ENCODE data around the gene AK5. TPM values are rescaled to one million over a fixed set of nuclear protein-coding genes. Genes with fewer than 3 reads are reported as not detected.

The AK5 gene
- total RNA-seq, 1 donor: 25.3 TPM

GRCh38 chr1:77412069-77412819, 130.4 kb downstream of the AK5 start:
- H3K27ac ChIP-seq (ENCODE audit: low read depth, low read length): no peak overlapping the region
- no peaks in the 10 kb centered on the region for H3K36me3 ChIP-seq (ENCODE audit: insufficient read depth, low read length)
- no peaks in the 10 kb centered on the region for H3K79me2 ChIP-seq (ENCODE audit: insufficient read depth, low read length)
- DNase-seq (ENCODE audit: insufficient read length, low spot score, missing footprints): no peak
- no peak overlapping the region for H3K4me2 ChIP-seq (ENCODE audit: insufficient read depth, low read length)
- no peaks in the 10 kb centered on the region for H3K9me3 ChIP-seq (ENCODE audit: low read depth, low read length)
- no peaks in the 10 kb centered on the region for H4K20me1 ChIP-seq (ENCODE audit: insufficient read depth, low read length)
- peaks cover 17% of the 10 kb centered on the region for H3K4me1 ChIP-seq (ENCODE audit: insufficient read depth, low read length)
- no peaks in the 10 kb centered on the region for H3K27me3 ChIP-seq (ENCODE audit: insufficient read depth, low read length)
- H2AFZ ChIP-seq (ENCODE audit: low read length): no peak overlapping the region
- no peak overlapping the region for H3K4me3 ChIP-seq (ENCODE audit: insufficient read depth, low read length)
- TF ChIP-seq, protein P1, sequence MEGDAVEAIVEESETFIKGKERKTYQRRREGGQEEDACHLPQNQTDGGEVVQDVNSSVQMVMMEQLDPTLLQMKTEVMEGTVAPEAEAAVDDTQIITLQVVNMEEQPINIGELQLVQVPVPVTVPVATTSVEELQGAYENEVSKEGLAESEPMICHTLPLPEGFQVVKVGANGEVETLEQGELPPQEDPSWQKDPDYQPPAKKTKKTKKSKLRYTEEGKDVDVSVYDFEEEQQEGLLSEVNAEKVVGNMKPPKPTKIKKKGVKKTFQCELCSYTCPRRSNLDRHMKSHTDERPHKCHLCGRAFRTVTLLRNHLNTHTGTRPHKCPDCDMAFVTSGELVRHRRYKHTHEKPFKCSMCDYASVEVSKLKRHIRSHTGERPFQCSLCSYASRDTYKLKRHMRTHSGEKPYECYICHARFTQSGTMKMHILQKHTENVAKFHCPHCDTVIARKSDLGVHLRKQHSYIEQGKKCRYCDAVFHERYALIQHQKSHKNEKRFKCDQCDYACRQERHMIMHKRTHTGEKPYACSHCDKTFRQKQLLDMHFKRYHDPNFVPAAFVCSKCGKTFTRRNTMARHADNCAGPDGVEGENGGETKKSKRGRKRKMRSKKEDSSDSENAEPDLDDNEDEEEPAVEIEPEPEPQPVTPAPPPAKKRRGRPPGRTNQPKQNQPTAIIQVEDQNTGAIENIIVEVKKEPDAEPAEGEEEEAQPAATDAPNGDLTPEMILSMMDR (IDR thresholded peaks at IDR 0.05; ENCODE audit: extremely low read depth, low read depth, low read length): no peak

DNA sequence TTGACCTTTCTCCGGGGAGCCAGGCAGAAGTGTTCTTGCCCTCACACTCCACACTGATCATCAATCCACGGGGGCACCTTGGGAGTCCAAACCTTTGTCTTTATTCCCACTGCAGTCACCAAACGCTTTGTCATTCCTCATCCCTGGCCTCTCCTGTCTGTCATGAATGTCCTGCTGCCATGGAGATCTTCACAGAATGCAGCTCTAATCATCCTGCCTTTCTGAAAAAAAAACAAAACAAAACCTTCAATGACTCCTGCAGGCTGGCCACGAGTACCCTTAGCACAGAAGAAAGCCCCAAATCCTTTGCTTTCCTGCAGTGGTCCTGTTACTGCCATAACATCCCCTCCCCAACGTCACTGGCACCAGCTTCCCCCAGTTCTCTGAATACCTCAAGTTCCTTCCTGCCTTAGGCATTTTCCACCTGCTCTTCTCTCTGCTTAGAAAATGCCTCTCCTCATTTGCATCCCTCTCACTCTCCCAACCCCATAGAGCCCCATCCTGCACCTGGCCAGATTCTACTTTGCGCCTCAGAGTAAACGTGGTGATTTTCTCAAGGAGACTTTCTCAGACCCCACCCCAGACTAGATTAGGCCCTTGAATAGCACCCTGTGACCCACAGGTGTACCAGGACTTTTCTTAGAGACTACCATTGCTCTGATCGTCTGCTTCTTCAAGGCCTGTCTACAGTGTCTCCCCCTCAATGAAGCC, 131.2 kb downstream of the AK5 start:
- Histone ChIP-seq H3K4me2 (ENCODE audit: insufficient read depth, low read length) (no peak overlapping the region), H3K27me3 (ENCODE audit: insufficient read depth, low read length) (no peaks in the 10 kb centered on the region), H3K9me3 (ENCODE audit: low read depth, low read length) (no peaks in the 10 kb centered on the region), H3K4me1 (ENCODE audit: insufficient read depth, low read length) (peaks cover 18% of the 10 kb centered on the region), H3K79me2 (ENCODE audit: insufficient read depth, low read length) (no peaks in the 10 kb centered on the region), H3K27ac (ENCODE audit: low read depth, low read length) (no peak overlapping the region), H3K4me3 (ENCODE audit: insufficient read depth, low read length) (no peak overlapping the region), H3K36me3 (ENCODE audit: insufficient read depth, low read length) (no peaks in the 10 kb centered on the region), H4K20me1 (ENCODE audit: insufficient read depth, low read length) (no peaks in the 10 kb centered on the region), H2AFZ (ENCODE audit: low read length) (no peak overlapping the region)
- TF ChIP-seq, protein P1 (IDR thresholded peaks at IDR 0.05; ENCODE audit: extremely low read depth, low read depth, low read length): no peak
- no peak for DNase-seq (ENCODE audit: insufficient read length, low spot score, missing footprints)

DNA sequence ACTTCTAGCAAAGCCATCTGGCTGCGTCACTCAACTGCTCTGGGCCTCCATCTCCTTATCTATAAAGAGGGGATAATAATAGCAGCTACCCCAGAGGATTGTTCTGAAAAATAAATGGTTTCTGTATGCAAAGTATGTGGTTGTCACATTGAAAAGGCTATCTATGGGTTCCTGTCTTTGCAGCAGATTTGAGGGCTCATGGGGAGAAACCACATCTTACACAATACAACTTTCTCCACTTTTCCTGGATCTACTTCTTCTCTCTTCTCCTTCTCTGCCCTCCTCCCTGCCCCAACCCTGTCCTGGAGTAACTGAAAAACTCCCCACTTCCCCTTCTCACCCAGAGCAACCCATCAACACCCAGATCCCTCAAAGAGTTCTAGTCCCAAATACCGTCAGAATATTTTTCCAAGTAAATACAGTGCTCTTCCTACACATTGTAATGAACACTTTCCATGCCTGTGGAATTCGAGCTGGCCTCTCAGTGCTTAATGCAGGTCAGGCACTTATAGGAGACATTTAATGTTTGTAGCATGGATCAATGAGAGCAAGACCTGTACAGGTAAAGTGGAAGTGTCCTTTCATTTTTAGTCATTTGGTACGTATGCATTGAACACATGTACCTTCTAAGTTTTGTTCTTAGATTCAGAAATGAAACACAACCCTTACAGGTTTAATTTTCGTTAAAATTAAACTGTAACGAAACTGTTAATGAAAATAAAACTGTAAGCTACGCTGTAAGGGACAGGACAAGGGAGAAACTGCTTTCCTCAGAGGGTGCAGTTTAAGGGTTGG, 131.9 kb downstream of the AK5 start:
- no peaks in the 10 kb centered on the region for H4K20me1 ChIP-seq (ENCODE audit: insufficient read depth, low read length)
- DNase-seq (ENCODE audit: insufficient read length, low spot score, missing footprints): no peak
- H3K4me2 ChIP-seq (ENCODE audit: insufficient read depth, low read length): no peak overlapping the region
- H3K27me3 ChIP-seq (ENCODE audit: insufficient read depth, low read length): no peaks in the 10 kb centered on the region
- no peaks in the 10 kb centered on the region for H3K79me2 ChIP-seq (ENCODE audit: insufficient read depth, low read length)
- H2AFZ ChIP-seq (ENCODE audit: low read length): no peak overlapping the region
- H3K9me3 ChIP-seq (ENCODE audit: low read depth, low read length): no peaks in the 10 kb centered on the region
- no peak overlapping the region for H3K27ac ChIP-seq (ENCODE audit: low read depth, low read length)
- H3K4me1 ChIP-seq (ENCODE audit: insufficient read depth, low read length): peaks cover 18% of the 10 kb centered on the region
- H3K36me3 ChIP-seq (ENCODE audit: insufficient read depth, low read length): no peaks in the 10 kb centered on the region
- H3K4me3 ChIP-seq (ENCODE audit: insufficient read depth, low read length): no peak overlapping the region
- TF ChIP-seq, protein P1 (IDR thresholded peaks at IDR 0.05; ENCODE audit: extremely low read depth, low read depth, low read length): no peak

Measured in osteoblast (primary cell).